Stomach (tissue), 9 donors: ENCODE data around the gene PCP4. TPM values are rescaled to one million over a fixed set of nuclear protein-coding genes. Genes with fewer than 3 reads are reported as not detected.

ENCODE experiments used
- DNase-seq, 2 donors: peaks; one replicate each; pipeline versions ENCODE4 v3.0.0 to v3.0.0-alpha.2; 2013 to 2019
- H3K27ac ChIP-seq, 5 donors: fragments of 200-600 bp in 4 of 5; sonication (generic) in 4 of 5; one replicate each; pipeline ENCODE4 v1.5.1; 2013 to 2019; ENCODE audit warnings: mild to moderate bottlenecking in 1 of 5, moderate library complexity in 1 of 5
- H3K27me3 ChIP-seq, 3 donors: fragments of 200-600 bp; sonication (generic); one replicate each; pipeline ENCODE4 v1.5.1; 2017 to 2019; ENCODE audit warnings: mixed run types in 1 of 3
- H3K36me3 ChIP-seq, 4 donors: fragments of 200-600 bp; sonication (generic); 1 replicate in 3 of 4; 2 replicates in 1 of 4; pipeline ENCODE4 v1.5.1; 2016 to 2019
- H3K4me1 ChIP-seq, 4 donors: fragments of 200-600 bp; sonication (generic); one replicate each; pipeline ENCODE4 v1.5.1; 2016 to 2019
- H3K4me3 ChIP-seq, 4 donors: fragments of 200-600 bp; sonication (generic) in 3 of 4; one replicate each; pipeline ENCODE4 v1.5.1; 2016 to 2019; ENCODE audit warnings: mild to moderate bottlenecking in 1 of 4
- H3K9me3 ChIP-seq, 4 donors: fragments of 200-600 bp; sonication (generic); one replicate each; pipeline ENCODE4 v1.5.1; 2016 to 2019
- CTCF ChIP-seq, 7 experiments: fragments of 450-650 bp in 4 of 7; fragments of 200-600 bp in 3 of 7; sonication (generic) in 3 of 7; IDR thresholded peaks; one replicate each; pipeline ENCODE4 v1.5.1; 2016 to 2019; ENCODE audit warnings: antibody characterized with exemption in 7 of 7, control low read depth in 2 of 7, mild to moderate bottlenecking in 1 of 7
- EP300 ChIP-seq: sonication (generic); formaldehyde crosslinking; IDR thresholded peaks from one replicate; pipeline ENCODE4 v1.6.1; 2017; ENCODE audit warnings: antibody characterized with exemption
- POLR2A ChIP-seq, 4 donors: fragments of 450-650 bp; IDR thresholded peaks; one replicate each; pipeline ENCODE4 v1.6.1; 2016; ENCODE audit warnings: antibody characterized with exemption in 4 of 4, control low read depth in 2 of 4, mild to moderate bottlenecking in 1 of 4, moderate library complexity in 1 of 4
- POLR2AphosphoS5 ChIP-seq, 3 donors: sonication (generic); formaldehyde crosslinking; IDR thresholded peaks; one replicate each; pipeline ENCODE4 v1.6.1; 2016; ENCODE audit warnings: antibody characterized with exemption in 3 of 3
- WGBS, 5 donors: extraction: QIAGEN DNeasy Blood & Tissue Kit in 3 of 5; methylation state at CpG; one replicate each; pipeline versions ENCODE4 v1.1.5 to v1.1.7; 2013 to 2018; 5-methylcytosine and 5-hydroxymethylcytosine counted together
- intact Hi-C: fragments of 100-400 bp; cut with DNase I; formaldehyde crosslinking; loops from one replicate; pipeline ENCODE4 v1.15.1; 2023; ENCODE audit warnings: low total_unique reads
- polyA plus RNA-seq, 3 donors: library from polyadenylated mRNA; stranded (reverse); fragments of 200-250 nt; gene quantifications; one replicate each; pipeline ENCODE4 v1.2.3, GENCODE V29; 2013
- total RNA-seq, 5 donors: library from RNA; depleted of rRNA; stranded (reverse); fragments of >200 nt; gene quantifications; one replicate each; pipeline versions ENCODE4 v1.1.0 to v1.2.3, GENCODE V29; 2014 to 2016
- donor health status: healthy with polysubstance abuse.
- donor health status: Bipolar disorder and iron deficiency.
- donor health status: healthy.

Gene PCP4
- total and polyA plus RNA-seq, 8 donors = 1.2 to 29.9 (median 2.0) TPM; not detected in 2

GRCh38 chr21:39900911-39901310, 33.7 kb downstream of the PCP4 start:
- Histone ChIP-seq H3K36me3 (no peaks in the 10 kb centered on the region), H3K27ac (no peak overlapping the region), H3K4me3 (no peak overlapping the region), H3K9me3 (no peaks in the 10 kb centered on the region), H3K4me1 (no peaks in the 10 kb centered on the region), H3K27me3 (no peaks in the 10 kb centered on the region)
- DNase-seq = peak in 1 of 2 donors; percentile 23
- intact Hi-C loops = no loop called here
- TF ChIP-seq CTCF (IDR thresholded peaks at IDR 0.05) (no peak), POLR2A (IDR thresholded peaks at IDR 0.05) (no peak), POLR2AphosphoS5 (IDR thresholded peaks at IDR 0.05) (no peak), EP300 (no peak)

- DNase-seq = no peak
- intact Hi-C loops = no loop called here
- WGBS, 5 donors = 64 to 78% (median 76%) methylated on average over 5 of the region's 5 CpGs
Observed at GRCh38 chr21:39902986-39903385, 35.7 kb downstream of the PCP4 start.

GRCh38 chr21:39904457-39904856, 37.2 kb downstream of the PCP4 start:
- Histone ChIP-seq H3K9me3 (no peaks in the 10 kb centered on the region), H3K4me3 (no peak overlapping the region), H3K27me3 (no peaks in the 10 kb centered on the region), H3K4me1 (no peaks in the 10 kb centered on the region), H3K36me3 (no peaks in the 10 kb centered on the region), H3K27ac (no peak overlapping the region)
- no peak for DNase-seq
- TF ChIP-seq POLR2A (IDR thresholded peaks at IDR 0.05) (no peak), POLR2AphosphoS5 (IDR thresholded peaks at IDR 0.05) (no peak), CTCF (IDR thresholded peaks at IDR 0.05) (no peak), EP300 (no peak)
- 75 to 87% (median 79%) methylated on average over 3 of the region's 3 CpGs for WGBS, 5 donors
- intact Hi-C loops = no loop called here

More at GRCh38 chr21:39902986-39903385, 35.7 kb downstream of the PCP4 start:
- no peak overlapping the region for H3K27ac ChIP-seq
- no peaks in the 10 kb centered on the region for H3K4me1 ChIP-seq
- no peaks in the 10 kb centered on the region for H3K36me3 ChIP-seq
- H3K4me3 ChIP-seq = no peak overlapping the region
- H3K27me3 ChIP-seq = no peaks in the 10 kb centered on the region
- H3K9me3 ChIP-seq = no peaks in the 10 kb centered on the region
- TF ChIP-seq POLR2A (IDR thresholded peaks at IDR 0.05) (no peak), CTCF (IDR thresholded peaks at IDR 0.05) (no peak), POLR2AphosphoS5 (IDR thresholded peaks at IDR 0.05) (no peak), EP300 (no peak)

GRCh38 chr21:39908265-39908923, 41.2 kb downstream of the PCP4 start:
- Histone ChIP-seq H3K27ac (no peak overlapping the region), H3K36me3 (no peaks in the 10 kb centered on the region), H3K9me3 (no peaks in the 10 kb centered on the region), H3K4me3 (no peak overlapping the region), H3K4me1 (no peaks in the 10 kb centered on the region), H3K27me3 (peaks cover 0 to under 1% (median 0%) of the 10 kb centered on the region in 3 donors)
- WGBS, 5 donors = 46 to 79% (median 62%) methylated on average over 7 to 9 of the region's 9 CpGs
- intact Hi-C loops = no loop called here
- DNase-seq = no peak
- TF ChIP-seq POLR2A (IDR thresholded peaks at IDR 0.05) (no peak), POLR2AphosphoS5 (IDR thresholded peaks at IDR 0.05) (no peak), EP300 (no peak), CTCF (IDR thresholded peaks at IDR 0.05) (no peak)
